HepG2 (cell line): Measurements from ENCODE around the gene BBS12. TPM values are rescaled to one million over a fixed set of nuclear protein-coding genes. Genes with fewer than 3 reads are reported as not detected.

ENCODE experiments used
- ATAC-seq: fragments of 200-7000 bp; cut with Tn5 transposase; 3 replicates; pipeline ENCODE4 v1.9.1; 2020; ENCODE audit warnings: mild to moderate bottlenecking, moderate library complexity
- BruUV-seq: library from RNA; stranded (reverse); fragments of 400-500 nt; replicated peaks from 2 replicates; lab custom pipeline; 2021; lab: Mats Ljungman, UMichigan
- CTCF ChIA-PET: fragments of 300-600 bp; formaldehyde crosslinking; extraction: SDS; loops from one replicate; lab custom pipeline; 2021; ENCODE audit warnings: low total read pairs, inconsistent platforms, low intra/inter-chr PET ratio; lab: Yijun Ruan, JAX
- POLR2A ChIA-PET: fragments of 350-600 bp; sonication (Branson Sonifier 250); formaldehyde crosslinking; loops from one replicate; lab custom pipeline; 2020; ENCODE audit warnings: antibody characterized with exemption, inconsistent platforms; lab: Yijun Ruan, JAX
- DNase-seq: peaks from one replicate; pipeline ENCODE4 v3.0.0-alpha.2; 2015; ENCODE audit warnings: low spot score
- FAIRE-seq: peaks from 3 replicates; lab custom pipeline; 2011; peaks lifted over from hg19 to GRCh38; lab: Jason Lieb, UNC
- H2AFZ ChIP-seq: one replicate; pipeline ENCODE4 v1.6.1; 2011; ENCODE audit warnings: low read length, inconsistent platforms
- H3K27ac ChIP-seq: fragments of 300-600 bp; 3 replicates; pipeline ENCODE4 v1.8.0; 2011; ENCODE audit warnings: mixed run types, mild to moderate bottlenecking, mixed read lengths, low read length, inconsistent platforms; ENCODE audit not compliant: insufficient read depth; ENCODE audit errors: extremely low read length
- H3K27me3 ChIP-seq, 2 experiments: fragments of 200-600 bp in 1 of 2; 2 replicates in 1 of 2; 3 replicates in 1 of 2; pipeline versions ENCODE4 v1.6.0 to v1.8.0; 2011; ENCODE audit warnings: low read length in 2 of 2, mild to moderate bottlenecking in 2 of 2, moderate library complexity in 2 of 2, inconsistent platforms in 1 of 2; ENCODE audit not compliant: insufficient read depth in 2 of 2, control insufficient read depth in 1 of 2
- H3K36me3 ChIP-seq, 2 experiments: fragments of 200-600 bp in 1 of 2; replicated peaks in 1 of 2; 2 replicates in 1 of 2; 3 replicates in 1 of 2; pipeline versions ENCODE4 v1.5.1 to v1.8.0; 2011; ENCODE audit warnings: low read length in 2 of 2, inconsistent platforms in 1 of 2; ENCODE audit not compliant: insufficient read depth in 2 of 2, control insufficient read depth in 1 of 2
- H3K4me1 ChIP-seq: 2 replicates; pipeline ENCODE4 v1.5.1; 2012; ENCODE audit warnings: low read length, inconsistent platforms; ENCODE audit not compliant: insufficient read depth
- H3K4me2 ChIP-seq: 2 replicates; pipeline ENCODE4 v1.6.0; 2011; ENCODE audit warnings: low read depth, low read length, inconsistent platforms
- H3K4me3 ChIP-seq, 3 experiments: fragments of 200-600 bp in 1 of 3; sonication (generic), shearing (Covaris generic) in 1 of 3; replicated peaks in 1 of 3; 2 replicates each; pipeline ENCODE4 v1.5.1; 2011 to 2016; ENCODE audit warnings: low read length in 3 of 3, inconsistent platforms in 2 of 3, low read depth in 2 of 3, mild to moderate bottlenecking in 2 of 3, control low read depth in 1 of 3, mixed read lengths in 1 of 3; ENCODE audit not compliant: insufficient read depth in 1 of 3
- H3K79me2 ChIP-seq: one replicate; pipeline ENCODE4 v1.6.1; 2011; ENCODE audit warnings: low read length, inconsistent platforms; ENCODE audit not compliant: insufficient read depth
- H3K9ac ChIP-seq: 2 replicates; pipeline ENCODE4 v1.6.0; 2011; ENCODE audit warnings: mild to moderate bottlenecking, low read depth, low read length, inconsistent platforms; ENCODE audit not compliant: insufficient read depth
- H3K9me3 ChIP-seq: 2 replicates; pipeline ENCODE4 v1.5.1; 2012; ENCODE audit warnings: mild to moderate bottlenecking, low read length
- H4K20me1 ChIP-seq: 2 replicates; pipeline ENCODE4 v1.6.0; 2011; ENCODE audit warnings: inconsistent platforms, mild to moderate bottlenecking, low read length, moderate library complexity; ENCODE audit not compliant: insufficient read depth
- ATF4 ChIP-seq, 2 experiments: fragments of 450-650 bp in 1 of 2; sonication (generic) in 1 of 2; formaldehyde crosslinking; IDR thresholded peaks; 2 replicates each; pipeline versions ENCODE4 v1.5.0 to v1.8.0; 2020 to 2022; ENCODE audit warnings: mild to moderate bottlenecking in 1 of 2, missing genetic modification reagents in 1 of 2
- BCL3 ChIP-seq: sonication (generic); formaldehyde crosslinking; IDR thresholded peaks from 2 replicates; pipeline ENCODE4 v1.5.1; 2020; ENCODE audit warnings: mild to moderate bottlenecking, missing genetic modification reagents, moderate library complexity
- WGBS: methylation state at CpG from one replicate; pipeline ENCODE4 v1.1.6; 2017; ENCODE audit warnings: low lambda C conversion rate; 5-methylcytosine and 5-hydroxymethylcytosine counted together
- in situ Hi-C: cut with HindIII; loops from 2 replicates; pipeline ENCODE4 v1.10.0; 2017; ENCODE audit warnings: low pct_unique_long_range_greater_than_20kb; ENCODE audit not compliant: extremely low pct_ligation_motif_present
- intact Hi-C: fragments of 100-400 bp; cut with micrococcal nuclease; formaldehyde crosslinking; loops from one replicate; pipeline ENCODE4 v1.10.0; 2022; ENCODE audit not compliant: unreplicated experiment
- polyA plus RNA-seq, 8 experiments: library from polyadenylated mRNA; depleted of rRNA in 3 of 8; stranded (reverse) in 7 of 8; unstranded in 1 of 8; fragments of >200 nt; fragmentation: Illumina TruSeq in 4 of 8; extraction: Trizol in 4 of 8; gene quantifications; 2 replicates each; pipeline versions ENCODE4 v1.2.1 to v1.2.3, GENCODE V29; 2011 to 2016; ENCODE audit warnings: low read depth in 4 of 8, missing spikeins in 1 of 8, mixed read lengths in 1 of 8; ENCODE audit not compliant: insufficient read depth in 1 of 8
- total RNA-seq, 5 experiments: library from RNA; depleted of rRNA; stranded (reverse); fragments of >200 nt; fragmentation: Illumina TruSeq; extraction: Trizol; gene quantifications; 2 replicates each; pipeline ENCODE4 v1.2.3, GENCODE V29; 2016; ENCODE audit warnings: low read depth in 1 of 5
- TF ChIP-seq, protein P1 (sequence below): sonication (generic); formaldehyde crosslinking; IDR thresholded peaks from 2 replicates; pipeline ENCODE4 v1.8.0; 2022; ENCODE audit warnings: missing genetic modification reagents, mild to moderate bottlenecking, inconsistent platforms, borderline replicate concordance
- TF ChIP-seq, protein P2 (sequence below): sonication (generic); formaldehyde crosslinking; IDR thresholded peaks from 2 replicates; pipeline ENCODE4 v1.5.0; 2020; ENCODE audit warnings: mild to moderate bottlenecking, missing genetic modification reagents
- TF ChIP-seq, protein P3 (sequence below): sonication (generic); formaldehyde crosslinking; IDR thresholded peaks from 2 replicates; pipeline ENCODE4 v1.5.1; 2020; ENCODE audit warnings: mild to moderate bottlenecking, moderate library complexity, missing genetic modification reagents

BBS12 gene
- total and polyA plus RNA-seq, 2 of the 13 experiments (the other 11 are each of a cell fraction or from before 2014, with no cell fraction given) = 0.32 to 1.7 TPM

- POLR2A ChIA-PET = no interaction called here
Measured at GRCh38 chr4:122706511-122706910, 26.0 kb upstream of the BBS12 start.

More at GRCh38 chr4:122706511-122706910, 26.0 kb upstream of the BBS12 start:
- Histone ChIP-seq H3K79me2 (no peaks in the 10 kb centered on the region), H3K27ac (no peak overlapping the region), H3K9me3 (no peaks in the 10 kb centered on the region), H3K4me1 (0 out of 2 replicates have a peak, but pooled peaks cover 6% of the 10 kb centered on the region), H4K20me1 (no peaks in the 10 kb centered on the region)
- intact Hi-C loops (no loop called here), in situ Hi-C loops (no loop called here)
- BruUV-seq = no TSS peak
- DNase-seq (no peak), FAIRE-seq (no peak)
- no peak for TF ChIP-seq ATF4 (CRISPR knock-in tag; IDR thresholded peaks at IDR 0.05)
- TF ChIP-seq, protein P1, sequence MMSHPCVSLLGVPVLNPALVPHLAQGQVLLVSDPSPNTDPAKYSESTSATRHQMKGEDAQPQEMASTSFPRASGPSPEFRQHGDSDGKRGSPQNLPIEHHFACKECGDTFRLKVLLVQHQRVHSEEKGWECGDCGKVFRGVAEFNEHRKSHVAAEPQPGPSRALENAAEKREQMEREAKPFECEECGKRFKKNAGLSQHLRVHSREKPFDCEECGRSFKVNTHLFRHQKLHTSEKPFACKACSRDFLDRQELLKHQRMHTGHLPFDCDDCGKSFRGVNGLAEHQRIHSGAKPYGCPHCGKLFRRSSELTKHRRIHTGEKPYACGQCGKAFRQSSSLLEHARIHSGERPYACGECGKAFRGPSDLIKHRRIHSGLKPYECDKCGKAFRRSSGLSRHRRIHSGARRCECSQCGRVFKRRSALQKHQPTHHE = no peak
- no peak for TF ChIP-seq BCL3 (CRISPR knock-in tag)
- TF ChIP-seq, protein P2, sequence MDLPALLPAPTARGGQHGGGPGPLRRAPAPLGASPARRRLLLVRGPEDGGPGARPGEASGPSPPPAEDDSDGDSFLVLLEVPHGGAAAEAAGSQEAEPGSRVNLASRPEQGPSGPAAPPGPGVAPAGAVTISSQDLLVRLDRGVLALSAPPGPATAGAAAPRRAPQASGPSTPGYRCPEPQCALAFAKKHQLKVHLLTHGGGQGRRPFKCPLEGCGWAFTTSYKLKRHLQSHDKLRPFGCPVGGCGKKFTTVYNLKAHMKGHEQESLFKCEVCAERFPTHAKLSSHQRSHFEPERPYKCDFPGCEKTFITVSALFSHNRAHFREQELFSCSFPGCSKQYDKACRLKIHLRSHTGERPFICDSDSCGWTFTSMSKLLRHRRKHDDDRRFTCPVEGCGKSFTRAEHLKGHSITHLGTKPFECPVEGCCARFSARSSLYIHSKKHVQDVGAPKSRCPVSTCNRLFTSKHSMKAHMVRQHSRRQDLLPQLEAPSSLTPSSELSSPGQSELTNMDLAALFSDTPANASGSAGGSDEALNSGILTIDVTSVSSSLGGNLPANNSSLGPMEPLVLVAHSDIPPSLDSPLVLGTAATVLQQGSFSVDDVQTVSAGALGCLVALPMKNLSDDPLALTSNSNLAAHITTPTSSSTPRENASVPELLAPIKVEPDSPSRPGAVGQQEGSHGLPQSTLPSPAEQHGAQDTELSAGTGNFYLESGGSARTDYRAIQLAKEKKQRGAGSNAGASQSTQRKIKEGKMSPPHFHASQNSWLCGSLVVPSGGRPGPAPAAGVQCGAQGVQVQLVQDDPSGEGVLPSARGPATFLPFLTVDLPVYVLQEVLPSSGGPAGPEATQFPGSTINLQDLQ (CRISPR knock-in tag) = no peak
- TF ChIP-seq, protein P3, sequence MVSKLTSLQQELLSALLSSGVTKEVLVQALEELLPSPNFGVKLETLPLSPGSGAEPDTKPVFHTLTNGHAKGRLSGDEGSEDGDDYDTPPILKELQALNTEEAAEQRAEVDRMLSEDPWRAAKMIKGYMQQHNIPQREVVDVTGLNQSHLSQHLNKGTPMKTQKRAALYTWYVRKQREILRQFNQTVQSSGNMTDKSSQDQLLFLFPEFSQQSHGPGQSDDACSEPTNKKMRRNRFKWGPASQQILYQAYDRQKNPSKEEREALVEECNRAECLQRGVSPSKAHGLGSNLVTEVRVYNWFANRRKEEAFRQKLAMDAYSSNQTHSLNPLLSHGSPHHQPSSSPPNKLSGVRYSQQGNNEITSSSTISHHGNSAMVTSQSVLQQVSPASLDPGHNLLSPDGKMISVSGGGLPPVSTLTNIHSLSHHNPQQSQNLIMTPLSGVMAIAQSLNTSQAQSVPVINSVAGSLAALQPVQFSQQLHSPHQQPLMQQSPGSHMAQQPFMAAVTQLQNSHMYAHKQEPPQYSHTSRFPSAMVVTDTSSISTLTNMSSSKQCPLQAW (CRISPR knock-in tag) = no peak
- TF ChIP-seq, all 625 proteins: peak for 0
- Histone ChIP-seq H3K9ac (no peak overlapping the region), H2AFZ (no peak overlapping the region), H3K27me3 (no peaks in the 10 kb centered on the region), H3K36me3 (no peaks in the 10 kb centered on the region), H3K4me2 (no peak overlapping the region), H3K4me3 (no peak overlapping the region)
- CTCF ChIA-PET = no interaction called here
- no peak for ATAC-seq
- 15% methylated on average over 3 of the region's 3 CpGs for WGBS
